GM10266 (cell line): ENCODE measurements around the gene CALU.

Source experiments
- DNase-seq: peaks from one replicate; pipeline ENCODE4 v3.0.0; 2012; ENCODE audit errors: extremely low spot score
- TF ChIP-seq, protein P1 (sequence below): IDR thresholded peaks from 2 replicates; pipeline ENCODE4 v1.5.1; 2012; ENCODE audit warnings: mild to moderate bottlenecking, low read depth; ENCODE audit not compliant: control insufficient read depth, insufficient read depth; ENCODE audit errors: missing control alignments

CALU gene

DNA sequence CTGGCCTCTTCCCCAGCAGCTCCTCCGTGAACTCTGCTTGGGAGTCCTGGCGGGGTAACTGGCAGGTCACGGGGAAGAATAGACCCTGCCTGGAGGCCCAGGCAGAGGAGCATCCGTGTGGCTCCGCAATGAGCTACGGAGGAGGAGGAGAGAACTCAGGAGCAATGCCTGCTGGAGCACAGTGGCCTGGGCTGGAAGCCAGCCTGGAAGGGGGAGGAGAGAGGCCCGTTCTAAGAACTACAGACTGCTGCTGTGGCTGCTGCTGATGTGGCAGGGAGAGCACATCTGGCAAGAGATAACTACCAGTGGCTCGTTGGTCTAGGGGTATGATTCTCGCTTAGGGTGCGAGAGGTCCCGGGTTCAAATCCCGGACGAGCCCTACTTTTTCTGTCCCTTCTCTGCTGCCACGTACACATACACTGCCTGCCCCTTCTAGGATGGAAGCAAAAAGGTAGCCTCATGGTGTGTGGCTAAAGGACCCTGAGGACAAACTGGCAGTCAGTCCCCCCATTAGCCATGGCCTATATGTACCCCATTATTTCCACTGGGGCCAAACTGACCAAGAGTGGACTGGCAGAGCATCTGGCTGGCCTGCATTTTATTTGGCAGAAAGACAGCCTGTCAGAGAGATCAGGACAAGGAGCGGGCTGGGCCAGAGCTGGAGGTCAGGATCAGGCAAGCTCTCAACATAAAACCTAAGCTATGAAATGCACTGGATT, 44.1 kb downstream of the CALU start:
- DNase-seq = no peak
- TF ChIP-seq, protein P1, sequence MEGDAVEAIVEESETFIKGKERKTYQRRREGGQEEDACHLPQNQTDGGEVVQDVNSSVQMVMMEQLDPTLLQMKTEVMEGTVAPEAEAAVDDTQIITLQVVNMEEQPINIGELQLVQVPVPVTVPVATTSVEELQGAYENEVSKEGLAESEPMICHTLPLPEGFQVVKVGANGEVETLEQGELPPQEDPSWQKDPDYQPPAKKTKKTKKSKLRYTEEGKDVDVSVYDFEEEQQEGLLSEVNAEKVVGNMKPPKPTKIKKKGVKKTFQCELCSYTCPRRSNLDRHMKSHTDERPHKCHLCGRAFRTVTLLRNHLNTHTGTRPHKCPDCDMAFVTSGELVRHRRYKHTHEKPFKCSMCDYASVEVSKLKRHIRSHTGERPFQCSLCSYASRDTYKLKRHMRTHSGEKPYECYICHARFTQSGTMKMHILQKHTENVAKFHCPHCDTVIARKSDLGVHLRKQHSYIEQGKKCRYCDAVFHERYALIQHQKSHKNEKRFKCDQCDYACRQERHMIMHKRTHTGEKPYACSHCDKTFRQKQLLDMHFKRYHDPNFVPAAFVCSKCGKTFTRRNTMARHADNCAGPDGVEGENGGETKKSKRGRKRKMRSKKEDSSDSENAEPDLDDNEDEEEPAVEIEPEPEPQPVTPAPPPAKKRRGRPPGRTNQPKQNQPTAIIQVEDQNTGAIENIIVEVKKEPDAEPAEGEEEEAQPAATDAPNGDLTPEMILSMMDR = no peak

DNA sequence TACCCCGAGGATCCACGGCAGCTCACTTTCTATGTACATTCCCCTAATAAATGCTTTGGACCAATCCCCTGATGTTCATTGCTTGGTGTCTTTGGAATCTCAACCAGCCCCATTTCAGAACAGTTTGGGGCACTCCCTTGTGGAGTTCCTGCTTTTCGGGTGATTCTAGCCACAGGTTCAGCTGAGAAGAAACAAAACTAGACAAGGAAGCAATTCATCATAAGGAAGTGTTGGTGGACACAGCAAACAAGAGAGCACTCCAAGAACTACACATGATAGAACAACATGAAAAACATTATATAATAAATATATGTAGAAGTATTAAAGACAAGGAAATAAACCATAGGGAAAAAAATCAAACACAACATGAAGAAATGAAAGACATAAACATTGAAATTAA, 46.6 kb downstream of the CALU start:
- TF ChIP-seq, protein P1 = no peak
- no peak for DNase-seq

DNA sequence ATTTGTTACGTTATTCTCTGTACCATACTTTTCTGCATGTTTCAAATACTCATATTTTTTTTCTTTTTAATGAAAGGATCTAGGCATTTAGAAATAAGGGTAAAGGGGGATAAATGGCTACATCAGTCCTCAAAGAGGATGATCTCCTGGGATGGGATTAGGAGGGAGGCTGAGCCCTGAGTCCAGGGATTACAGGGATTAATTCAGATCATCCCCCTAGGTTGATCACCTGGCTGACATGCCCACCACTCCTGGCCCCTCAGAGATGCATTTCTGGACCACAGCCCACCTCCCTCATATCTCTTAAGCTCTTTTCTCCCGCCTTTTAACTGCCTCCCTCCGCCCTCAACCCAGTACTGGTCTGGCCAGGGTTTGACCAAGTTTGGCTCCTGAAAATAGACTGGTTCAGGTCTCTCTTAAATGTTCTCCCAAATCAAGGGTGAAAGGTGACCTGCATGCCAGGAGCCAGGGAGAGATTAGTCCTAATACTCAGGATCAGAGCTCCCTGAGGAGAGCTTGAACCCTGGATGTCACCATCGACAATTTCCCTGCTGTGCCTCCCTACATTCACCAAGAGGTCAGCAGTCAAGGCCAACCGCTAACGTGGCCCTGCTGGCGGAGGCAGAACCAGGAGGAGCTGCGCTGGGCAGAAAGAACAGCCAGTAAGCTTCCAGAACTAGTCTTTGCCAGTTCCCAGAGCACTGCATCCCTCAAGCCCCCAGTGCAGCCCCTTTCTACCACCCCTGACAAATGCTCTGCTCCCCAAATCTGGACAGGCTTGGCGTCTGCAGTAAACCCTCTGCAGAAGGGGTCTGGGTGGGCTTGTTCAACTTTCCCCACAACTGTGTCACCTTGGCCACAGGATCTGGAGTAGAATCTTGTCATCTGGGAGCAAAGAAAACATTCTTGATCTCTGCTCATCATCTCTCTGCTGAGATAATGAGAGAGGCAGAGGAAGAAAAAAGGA, 49.6 kb downstream of the CALU start:
- TF ChIP-seq, protein P1 = no peak

DNA sequence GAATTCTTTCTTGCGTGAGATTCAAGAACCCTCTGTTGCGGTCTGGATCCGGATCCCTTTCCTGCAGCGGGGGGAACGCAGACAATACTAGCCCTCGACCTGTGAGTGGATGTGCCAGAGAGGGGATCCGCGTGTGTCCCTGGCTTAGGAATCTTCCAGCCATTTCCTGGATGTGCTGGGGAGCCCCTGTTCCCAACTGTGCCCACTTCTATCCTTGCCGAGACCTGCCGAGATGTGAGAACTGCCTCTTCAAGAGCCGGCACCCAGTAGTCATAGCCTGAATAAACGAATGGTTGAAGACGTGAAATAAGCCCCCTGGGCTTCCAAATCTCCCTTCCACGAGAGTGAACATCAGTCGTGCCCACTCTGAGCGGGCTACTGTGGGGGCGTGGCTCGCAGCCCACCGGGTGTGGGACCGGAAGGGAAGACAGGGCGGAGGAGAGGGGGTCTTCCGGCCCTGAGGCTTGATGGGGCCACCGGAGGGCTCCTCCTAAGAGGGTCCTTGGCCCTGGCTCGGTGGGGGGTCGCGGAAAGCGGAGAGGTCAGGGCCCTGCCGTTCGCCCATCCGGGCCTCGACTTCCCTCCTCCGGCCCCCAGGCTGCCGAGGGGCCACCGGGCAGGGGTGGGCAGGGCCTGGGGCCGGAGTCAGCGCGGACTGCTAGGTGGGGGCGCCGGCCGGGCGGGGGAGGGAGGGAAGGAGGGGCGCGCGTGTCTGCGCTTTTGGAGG, 51.3 kb downstream of the CALU start:
- TF ChIP-seq, protein P1 = no peak
- DNase-seq = no peak

More for the DNA sequence above, 49.6 kb downstream of the CALU start:
- no peak for DNase-seq

DNA sequence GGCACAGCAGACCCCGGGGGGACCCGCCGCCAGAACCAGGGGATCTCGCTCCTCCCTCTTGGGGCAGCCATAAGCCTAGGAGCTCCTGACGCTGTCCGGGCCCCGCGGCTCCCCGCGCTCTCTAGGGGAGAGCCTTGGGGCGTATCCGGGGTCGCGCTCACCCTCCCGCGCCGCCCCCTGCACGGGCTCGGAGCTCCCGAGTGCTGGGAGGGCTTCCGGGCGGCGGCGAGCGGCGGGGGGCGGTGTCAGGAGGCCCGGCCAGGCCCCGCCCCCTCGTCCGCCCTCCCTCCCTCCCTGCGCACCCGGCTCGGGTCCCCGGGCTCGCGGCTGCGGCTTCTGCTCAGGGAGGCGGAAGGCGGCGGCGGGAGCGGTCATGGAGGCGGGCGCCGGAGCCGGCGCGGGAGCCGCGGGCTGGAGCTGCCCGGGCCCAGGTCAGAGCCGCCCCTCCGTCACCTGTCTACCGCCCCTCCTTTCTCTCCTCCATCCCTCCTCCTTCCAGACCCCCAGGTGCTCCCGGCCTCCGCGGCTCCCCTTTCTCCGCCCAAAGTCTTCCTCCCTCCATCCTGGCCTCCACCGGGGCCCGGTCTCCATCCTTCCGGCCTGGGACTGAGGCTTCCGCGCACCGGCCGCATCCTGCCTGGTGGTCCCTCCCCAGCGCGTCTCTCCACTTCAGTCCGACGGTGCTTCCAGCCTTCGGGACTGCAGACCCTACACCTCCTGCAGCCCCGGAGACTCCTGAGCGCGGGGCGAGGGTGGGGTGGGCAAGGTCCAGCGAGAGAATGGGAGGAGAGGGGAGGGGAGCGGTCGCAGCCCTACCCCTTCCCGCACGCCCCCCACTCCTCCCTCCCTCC, 52.2 kb downstream of the CALU start, which contains the start of gene CCDC136:
TSS of gene CCDC136 (plus strand) at position 848 of the 851 bp plus-strand sequence. CDS start 444 bp downstream, outside the sequence.
- TF ChIP-seq, protein P1 = no peak
- peak; percentile 94 for DNase-seq

DNA sequence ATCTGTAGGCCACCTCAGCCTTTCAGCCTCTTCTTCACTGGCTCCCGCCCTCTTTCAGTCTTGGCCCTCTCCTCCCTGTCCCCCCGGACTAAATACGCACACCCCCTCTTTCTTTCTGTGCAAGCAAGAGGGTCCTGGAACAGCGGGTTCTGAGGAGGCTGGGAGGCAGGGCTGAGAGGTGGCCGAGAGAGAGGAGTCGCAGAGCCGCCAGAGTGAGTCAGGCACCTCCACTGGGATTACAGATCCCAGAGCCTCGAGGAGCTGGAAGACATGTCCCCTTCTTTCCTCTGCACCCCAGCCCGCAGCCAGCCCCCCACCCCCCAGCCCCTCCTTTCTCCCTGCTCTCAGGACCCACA, 52.8 kb downstream of the CALU start:
- no peak for DNase-seq
- TF ChIP-seq, protein P1 = no peak
